HepG2 (cell line): ENCODE data around the gene SRSF11.

Source experiments
- KAT8 ChIP-seq: IDR thresholded peaks from 2 replicates; pipeline ENCODE4 v1.6.1; 2016; ENCODE audit warnings: missing genetic modification reagents, missing compliant biosample characterization
- PREB ChIP-seq: sonication (generic); formaldehyde crosslinking; IDR thresholded peaks from 2 replicates; pipeline ENCODE4 v1.4.0; 2020; ENCODE audit warnings: missing genetic modification reagents
- SP1 ChIP-seq, 2 experiments: fragments of 450-650 bp in 1 of 2; sonication (generic) in 1 of 2; formaldehyde crosslinking in 1 of 2; IDR thresholded peaks; 2 replicates each; pipeline versions ENCODE4 v1.4.0 to v1.6.1; 2016 to 2020; ENCODE audit warnings: missing genetic modification reagents in 1 of 2
- USF2 ChIP-seq, 2 experiments: sonication (generic) in 1 of 2; formaldehyde crosslinking in 1 of 2; IDR thresholded peaks; 2 replicates each; pipeline versions ENCODE4 v1.5.1 to v1.6.1; 2011 to 2020; ENCODE audit warnings: borderline replicate concordance in 1 of 2, low read depth in 1 of 2, low read length in 1 of 2, mild to moderate bottlenecking in 1 of 2, missing genetic modification reagents in 1 of 2, moderate library complexity in 1 of 2
- ZBTB33 ChIP-seq: sonication (generic); formaldehyde crosslinking; IDR thresholded peaks from 2 replicates; pipeline ENCODE4 v1.4.0; 2020; ENCODE audit warnings: missing genetic modification reagents
- ZNF234 ChIP-seq: sonication (generic); formaldehyde crosslinking; conservative IDR thresholded peaks from 2 replicates; pipeline ENCODE4 v1.5.1; 2020; ENCODE audit warnings: mild to moderate bottlenecking, missing genetic modification reagents
- ZNF280B ChIP-seq: sonication (generic); formaldehyde crosslinking; IDR thresholded peaks from 2 replicates; pipeline ENCODE4 v1.5.0; 2020; ENCODE audit warnings: missing genetic modification reagents, mild to moderate bottlenecking, borderline replicate concordance
- ZNF281 ChIP-seq: sonication (generic); formaldehyde crosslinking; IDR thresholded peaks from 2 replicates; pipeline ENCODE4 v1.4.0; 2020; ENCODE audit warnings: missing genetic modification reagents, borderline replicate concordance

GRCh38 chr1:70264839-70265238 lies 43.7 kb downstream of the SRSF11 start:
- no peak for TF ChIP-seq ZBTB33 (CRISPR knock-in tag)
- TF ChIP-seq PREB (CRISPR knock-in tag): no peak
- no peak for TF ChIP-seq KAT8 (CRISPR knock-in tag)
- TF ChIP-seq USF2 (IDR thresholded peaks at IDR 0.05; ENCODE audit: low read depth, low read length): no peak
- no peak for TF ChIP-seq USF2 (CRISPR knock-in tag; IDR thresholded peaks at IDR 0.05; ENCODE audit: borderline replicate concordance)
- no peak for TF ChIP-seq ZNF234 (CRISPR knock-in tag)
- TF ChIP-seq ZNF281 (CRISPR knock-in tag): no peak
- no peak for TF ChIP-seq ZNF280B (CRISPR knock-in tag)
- no peak for TF ChIP-seq SP1 (IDR thresholded peaks at IDR 0.05)
- no peak for TF ChIP-seq SP1 (CRISPR knock-in tag; IDR thresholded peaks at IDR 0.05)
